A549 (cell line): ENCODE data around the gene HOXA5. TPM values are rescaled to one million over a fixed set of nuclear protein-coding genes. Genes with fewer than 3 reads are reported as not detected.

Experiments used
- ATAC-seq, 2 experiments: fragments of 200-7000 bp in 1 of 2; fragments of >200 bp in 1 of 2; cut with Nextera tagmentation in 1 of 2; cut with Tn5 transposase in 1 of 2; 3 replicates each; pipeline versions ENCODE4 v1.8.0 to v1.9.1; 2018 to 2020; ENCODE audit warnings: mild to moderate bottlenecking in 1 of 2, moderate library complexity in 1 of 2
- CTCF ChIA-PET: fragments of 300-600 bp; sonication (Branson Sonifier 250); formaldehyde crosslinking; extraction: SDS; loops from one replicate; lab custom pipeline; 2021; ENCODE audit warnings: antibody characterized with exemption, inconsistent platforms; lab: Yijun Ruan, JAX
- POLR2A ChIA-PET: fragments of 350-600 bp; formaldehyde crosslinking; extraction: SDS; loops from one replicate; lab custom pipeline; 2021; ENCODE audit warnings: antibody characterized with exemption, inconsistent platforms; lab: Yijun Ruan, JAX
- DNase-seq, 2 experiments: peaks; one replicate each; pipeline versions ENCODE4 v3.0.0 to v3.0.0-alpha.2; 2011 to 2016; ENCODE audit warnings: low read depth in 1 of 2, low spot score in 1 of 2
- FAIRE-seq: peaks from 2 replicates; lab custom pipeline; 2011; peaks lifted over from hg19 to GRCh38; lab: Jason Lieb, UNC
- H3K27ac ChIP-seq, 2 experiments: fragments of >200 bp; sonication (Bioruptor Twin); formaldehyde crosslinking; 3 replicates each; pipeline ENCODE4 v1.5.1; 2016 to 2017
- H3K4me1 ChIP-seq: fragments of >200 bp; sonication (Bioruptor Twin); formaldehyde crosslinking; 3 replicates; pipeline ENCODE4 v1.6.1; 2016
- H3K4me2 ChIP-seq: fragments of >200 bp; sonication (Bioruptor Twin); formaldehyde crosslinking; 3 replicates; pipeline ENCODE4 v1.6.1; 2016
- H3K4me3 ChIP-seq: fragments of >200 bp; sonication (Bioruptor Twin); formaldehyde crosslinking; 3 replicates; pipeline ENCODE4 v1.5.1; 2016
- H3K9me3 ChIP-seq: fragments of >200 bp; sonication (Bioruptor Twin); formaldehyde crosslinking; 3 replicates; pipeline ENCODE4 v1.6.1; 2016
- CTCF ChIP-seq: fragments of >200 bp; sonication (Bioruptor Twin); formaldehyde crosslinking; IDR thresholded peaks from 3 replicates; pipeline ENCODE4 v1.5.1; 2016
- EHMT2 ChIP-seq: fragments of 200-600 bp; sonication (generic); IDR thresholded peaks from 2 replicates; pipeline ENCODE4 v1.6.1; 2016; ENCODE audit warnings: antibody characterized with exemption, low read depth, mild to moderate bottlenecking, moderate library complexity
- FOSL2 ChIP-seq, 2 experiments: fragments of 450-650 bp in 1 of 2; fragments of >200 bp in 1 of 2; sonication (Bioruptor Twin) in 1 of 2; formaldehyde crosslinking; IDR thresholded peaks; 2 replicates each; pipeline versions ENCODE4 v1.5.0 to v1.6.1; 2016 to 2020; ENCODE audit warnings: mild to moderate bottlenecking in 1 of 2, moderate library complexity in 1 of 2
- FOXS1 ChIP-seq: fragments of 250-450 bp; sonication (Bioruptor Pico); IDR thresholded peaks from 2 replicates; pipeline ENCODE4 v1.5.0; 2020; ENCODE audit warnings: mild to moderate bottlenecking, moderate library complexity
- HES2 ChIP-seq: fragments of >200 bp; sonication (Bioruptor Twin); formaldehyde crosslinking; IDR thresholded peaks from 2 replicates; pipeline ENCODE4 v1.6.1; 2016
- MAFK ChIP-seq: fragments of 450-650 bp; IDR thresholded peaks from 2 replicates; pipeline ENCODE4 v1.6.1; 2014; ENCODE audit not compliant: partially characterized antibody
- MAX ChIP-seq: IDR thresholded peaks from 2 replicates; pipeline ENCODE4 v1.6.1; 2012
- NFE2L2 ChIP-seq: fragments of 150-350 bp; conservative IDR thresholded peaks from 2 replicates; pipeline ENCODE4 v1.6.1; 2014; ENCODE audit warnings: low read length
- POLR2A ChIP-seq: IDR thresholded peaks from 2 replicates; pipeline ENCODE4 v1.6.1; 2012; ENCODE audit warnings: mild to moderate bottlenecking, low read length
- RFX5 ChIP-seq: fragments of 450-650 bp; IDR thresholded peaks from 2 replicates; pipeline ENCODE4 v1.7.1; 2014; ENCODE audit warnings: antibody characterized with exemption, mild to moderate bottlenecking, moderate library complexity
- SMC3 ChIP-seq: fragments of >200 bp; sonication (Bioruptor Twin); formaldehyde crosslinking; IDR thresholded peaks from 3 replicates; pipeline ENCODE4 v1.6.1; 2018; ENCODE audit warnings: inconsistent platforms
- TP53 ChIP-seq: fragments of 250-450 bp; sonication (Bioruptor Pico); IDR thresholded peaks from 2 replicates; pipeline ENCODE4 v1.5.0; 2021; ENCODE audit warnings: mild to moderate bottlenecking, moderate library complexity
- ZNF302 ChIP-seq: fragments of 250-450 bp; sonication (Bioruptor Pico); IDR thresholded peaks from 2 replicates; pipeline ENCODE4 v1.9.0; 2021; ENCODE audit warnings: inconsistent platforms, mild to moderate bottlenecking, moderate library complexity
- whole genome bisulfite sequencing: methylation state at CpG from one replicate; pipeline ENCODE4 v1.1.6; 2017; ENCODE audit errors: missing lambda C conversion rate; 5-methylcytosine and 5-hydroxymethylcytosine counted together
- polyA plus RNA-seq, 4 experiments: library from polyadenylated mRNA; depleted of rRNA in 3 of 4; stranded (reverse); fragments of >200 nt; fragmentation: RNase III in 1 of 4; extraction: RNeasy Plus Mini Kit Qiagen cat#74134 plus additional on column Dnase treatment in 1 of 4; gene quantifications; 2 replicates in 3 of 4; 3 replicates in 1 of 4; pipeline ENCODE4 v1.2.3, GENCODE V29; 2011 to 2017

Gene HOXA5
- polyA plus RNA-seq, 2 of the 4 experiments (the other 2 are of a cell fraction) = 4.0 to 6.5 TPM

- no peak for DNase-seq
- 78% methylated on average over 42 of the region's 72 CpGs for WGBS
- H3K4me3 ChIP-seq = peak overlapping the region; percentile 54
- peak overlapping the region; percentile 63 for H3K4me2 ChIP-seq
- peak; percentile 26 to 74 for ATAC-seq
- POLR2A ChIA-PET = interaction anchor here (0.7 to 2.2 kb wide), 5 partner anchors 7 to 265 kb away, joined by 3 to 13 read pairs (median 6); partner anchors contain the start of gene SKAP2
- H3K9me3 ChIP-seq = no peaks in the 10 kb centered on the region
- peak overlapping the region; percentile 82 to 95 for H3K27ac ChIP-seq
- FAIRE-seq = no peak
- CTCF ChIA-PET = interaction anchor here (0.7 to 3.8 kb wide), 7 partner anchors 8 to 450 kb away, joined by 3 to 22 read pairs (median 3); partner anchors contain the start of gene HOXA5
- peaks cover 23% of the 10 kb centered on the region for H3K4me1 ChIP-seq
- no peak for TF ChIP-seq MAFK
- no peak for TF ChIP-seq FOXS1 (CRISPR knock-in tag)
- 0 out of 3 replicates have a peak, but pooled peaks have one; percentile 15 for TF ChIP-seq SMC3
- TF ChIP-seq CTCF = peak; percentile 31
- TF ChIP-seq POLR2A = no peak
- no peak; the same call in 1 of the 2 replicates for TF ChIP-seq MAX
- TF ChIP-seq EHMT2 = no peak
These were observed 13.5 kb downstream of the HOXA5 start for GRCh38 chr7:27129729-27130539.

- 89% methylated on average over 28 of the region's 28 CpGs for WGBS
- DNase-seq (no peak), FAIRE-seq (no peak), ATAC-seq (no peak)
- Histone ChIP-seq H3K9me3 (no peaks in the 10 kb centered on the region), H3K4me1 (peaks cover 14% of the 10 kb centered on the region; the same call in 2 of the 3 replicates), H3K4me2 (peak overlapping the region; percentile 63), H3K27ac (peak overlapping the region in 1 of 2 experiments; percentile 95; a peak in 4 of 6 replicates), H3K4me3 (peak overlapping the region; percentile 54; the same call in 1 of the 3 replicates)
- no peak for TF ChIP-seq TP53 (CRISPR knock-in tag)
- CTCF ChIA-PET = interaction anchor here (1.0 to 3.8 kb wide), 4 partner anchors 9 to 1236 kb away, joined by 3 to 22 read pairs (median 4); partner anchors contain the start of gene HOXA5
- POLR2A ChIA-PET = no interaction called here
These were observed 14.4 kb downstream of the HOXA5 start for GRCh38 chr7:27128776-27129728.

- no peak overlapping the region for H3K4me2 ChIP-seq
- FAIRE-seq (peak; percentile 61), DNase-seq (no peak)
- WGBS = 73% methylated on average over 2 of the region's 2 CpGs
- TF ChIP-seq ZNF302 (CRISPR knock-in tag) (no peak), HES2 (no peak), RFX5 (no peak), NFE2L2 (no peak), FOSL2 (IDR thresholded peaks at IDR 0.05) (no peak), FOSL2 (CRISPR knock-in tag; IDR thresholded peaks at IDR 0.05) (no peak)
- TF ChIP-seq, all 56 proteins: peak for 0
- Histone ChIP-seq H3K4me3 (no peak overlapping the region), H3K9me3 (no peaks in the 10 kb centered on the region), H3K27ac (no peak overlapping the region), H3K4me1 (peaks cover 12% of the 10 kb centered on the region)
- POLR2A ChIA-PET = no interaction called here
- no peak for ATAC-seq
- CTCF ChIA-PET = interaction anchor here (0.9 to 1.9 kb wide), 5 partner anchors 8 to 1235 kb away, joined by 3 to 6 read pairs (median 3); no protein-coding TSS in a partner anchor
These were observed 15.4 kb downstream of the HOXA5 start for GRCh38 chr7:27128034-27128433.
